ENCODE results near the gene AOPEP.

AOPEP gene

DNA sequence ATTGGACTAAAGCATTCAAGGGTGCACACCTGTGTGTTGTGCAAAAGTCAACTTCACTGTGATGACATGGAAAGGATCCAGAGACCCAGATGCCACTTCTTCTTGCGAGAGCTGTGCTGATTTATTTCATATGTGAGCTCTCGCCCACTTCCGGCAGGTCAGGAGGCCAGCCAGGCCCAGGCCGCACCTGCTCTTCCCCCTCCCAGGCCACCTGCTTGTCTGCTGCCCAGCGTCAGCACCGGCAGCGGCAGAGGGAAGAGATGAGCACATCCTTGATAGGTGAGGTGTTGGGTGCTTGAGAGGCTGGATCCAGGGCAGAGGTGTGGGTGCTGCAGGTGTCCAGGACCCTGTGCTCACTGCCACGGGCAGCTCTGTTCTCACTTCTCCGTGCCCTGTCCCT, 348.1 kb downstream of the AOPEP start:
- DNase-seq, result no peak

DNA sequence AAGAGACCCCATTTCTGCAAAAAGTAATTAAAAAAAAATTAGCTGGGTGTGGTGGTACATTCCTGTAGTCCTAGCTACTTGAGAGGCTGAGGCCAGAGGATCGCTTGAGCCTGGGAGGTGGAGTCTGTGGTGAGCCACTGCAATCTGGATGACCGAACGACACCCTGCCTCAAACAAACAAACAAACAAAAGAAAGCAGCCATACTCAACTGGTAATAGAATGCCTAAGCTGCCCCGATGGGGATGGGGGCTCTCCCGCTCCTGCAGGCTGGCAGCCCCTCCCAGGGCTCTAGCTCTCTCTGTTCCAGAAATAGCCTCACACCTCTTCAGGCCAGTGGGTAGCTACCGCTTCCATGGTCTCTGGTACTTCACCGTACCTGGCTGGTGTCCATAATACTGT, 349.2 kb downstream of the AOPEP start:
- DNase-seq, result no peak

DNA sequence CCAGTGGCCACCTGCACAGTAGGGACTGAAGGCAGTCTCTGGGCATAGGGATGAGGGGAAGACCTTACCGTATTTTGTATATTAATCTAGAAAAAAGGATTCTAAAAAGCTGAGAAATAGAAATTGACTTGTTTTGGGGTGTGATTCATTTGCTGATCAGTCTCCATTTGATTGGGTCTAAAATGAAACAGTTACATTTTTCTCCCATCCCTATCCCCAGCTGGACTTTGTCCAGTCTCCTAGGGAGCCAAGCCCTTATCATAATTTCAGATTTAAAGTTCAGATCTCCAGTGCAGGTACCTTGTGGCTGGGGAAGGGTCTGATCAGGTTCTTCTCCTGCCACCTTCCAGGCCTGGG, 350.2 kb downstream of the AOPEP start:
- DNase-seq, result no peak

DNA sequence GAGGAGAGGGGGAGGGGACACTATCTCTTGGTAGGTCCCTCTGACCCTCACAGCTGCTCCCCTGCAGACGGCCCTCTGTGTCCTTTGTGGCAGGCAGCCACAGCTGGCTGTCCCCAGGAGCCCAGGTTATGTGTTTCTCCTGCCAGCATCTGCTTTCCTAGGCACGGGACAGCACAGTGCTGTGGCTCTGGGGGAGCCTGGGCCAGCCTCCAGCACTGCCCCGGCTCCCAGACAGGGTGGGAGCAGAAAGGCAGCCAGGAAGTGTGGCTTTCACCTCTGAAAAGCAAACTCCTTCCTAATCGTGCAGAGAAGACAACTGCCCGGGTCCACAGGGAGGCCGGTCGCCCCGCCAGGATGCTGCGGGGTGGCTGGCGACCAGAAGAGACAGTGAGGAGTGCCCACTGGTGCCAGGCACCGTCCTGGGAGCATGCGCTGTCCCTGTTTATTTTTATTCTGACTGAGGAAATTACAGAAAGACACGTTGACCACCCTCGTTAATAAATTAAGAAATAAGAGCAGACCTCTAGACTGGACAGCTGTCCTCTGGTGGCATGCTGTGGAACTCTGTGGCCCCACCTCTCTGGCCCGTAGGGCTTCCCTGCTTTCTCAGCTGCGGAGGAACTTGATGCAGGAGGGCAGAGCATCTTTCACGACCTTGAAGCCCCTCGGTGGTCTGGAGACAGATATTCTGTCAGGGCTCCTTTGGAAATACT, 350.7 kb downstream of the AOPEP start:
- DNase-seq, result no peak

DNA sequence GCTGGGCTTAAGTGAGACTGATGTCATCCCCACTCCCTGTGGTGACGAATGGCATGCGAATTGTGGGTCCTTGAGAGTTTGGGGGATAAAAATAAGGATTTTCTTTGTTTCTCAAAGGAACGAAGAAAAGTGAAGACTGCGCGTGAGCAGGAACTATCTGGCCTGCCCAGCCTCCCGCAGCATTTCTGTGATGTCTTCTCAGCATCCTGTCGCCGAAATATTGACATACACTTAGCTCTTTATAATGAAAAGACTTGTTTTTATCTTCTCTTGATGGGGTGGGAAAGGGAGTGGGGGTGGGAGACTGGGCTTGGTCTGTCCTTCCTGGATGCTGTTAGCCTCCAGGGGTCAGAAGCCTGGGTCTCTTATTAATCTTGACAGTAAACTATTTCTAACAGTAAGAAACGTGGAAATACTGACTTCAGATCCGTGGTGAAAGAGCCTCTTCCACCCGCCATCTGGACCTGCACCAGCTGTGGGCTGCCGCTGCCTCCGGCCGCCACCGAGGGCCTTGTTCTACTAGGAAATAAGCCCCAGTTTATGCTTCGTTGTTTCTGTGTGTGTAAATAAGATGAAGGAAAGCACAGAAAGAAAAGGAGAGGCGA, 351.4 kb downstream of the AOPEP start:
- DNase-seq, result no peak

DNA sequence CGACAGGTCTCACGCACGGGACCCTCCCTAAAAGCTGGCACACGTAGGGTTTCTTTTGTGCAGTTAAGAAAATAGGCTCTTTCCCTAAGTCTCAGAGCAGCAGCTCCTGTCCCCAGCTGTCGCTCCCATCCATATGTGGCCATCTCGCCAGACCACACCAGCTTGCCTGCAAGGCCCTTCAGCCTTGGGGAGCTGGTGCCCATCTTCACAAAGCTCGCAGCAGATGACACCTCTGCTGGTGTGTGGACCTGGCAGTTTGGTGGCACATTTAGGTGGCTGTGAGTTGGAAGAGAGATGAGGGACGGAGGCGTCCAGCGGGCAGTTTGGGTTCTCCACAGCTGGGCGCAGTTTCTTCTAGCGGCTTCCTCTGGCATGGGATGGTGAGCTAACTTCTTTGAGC, 352.0 kb downstream of the AOPEP start:
- DNase-seq, result no peak

DNA sequence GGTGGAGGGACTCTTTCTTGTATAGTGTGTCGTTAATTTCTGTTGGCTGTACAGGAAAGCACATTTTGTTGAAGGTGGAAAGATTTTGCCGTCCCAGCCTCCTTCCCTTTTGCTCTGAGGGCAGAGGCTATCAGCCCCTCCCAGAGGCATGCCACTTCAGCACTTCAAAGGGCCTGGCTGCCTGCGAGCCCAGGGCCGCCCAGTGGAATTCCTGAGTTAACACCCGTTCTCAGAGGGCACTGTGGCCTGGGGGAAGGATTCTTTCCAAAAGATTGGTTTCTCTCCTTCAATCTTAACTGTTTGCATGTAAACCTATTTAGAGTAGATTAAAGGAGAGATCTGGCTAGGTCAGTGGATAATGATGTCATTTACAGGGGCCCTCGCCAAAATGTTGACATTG, 352.4 kb downstream of the AOPEP start:
- DNase-seq, result peak; percentile 41

DNA sequence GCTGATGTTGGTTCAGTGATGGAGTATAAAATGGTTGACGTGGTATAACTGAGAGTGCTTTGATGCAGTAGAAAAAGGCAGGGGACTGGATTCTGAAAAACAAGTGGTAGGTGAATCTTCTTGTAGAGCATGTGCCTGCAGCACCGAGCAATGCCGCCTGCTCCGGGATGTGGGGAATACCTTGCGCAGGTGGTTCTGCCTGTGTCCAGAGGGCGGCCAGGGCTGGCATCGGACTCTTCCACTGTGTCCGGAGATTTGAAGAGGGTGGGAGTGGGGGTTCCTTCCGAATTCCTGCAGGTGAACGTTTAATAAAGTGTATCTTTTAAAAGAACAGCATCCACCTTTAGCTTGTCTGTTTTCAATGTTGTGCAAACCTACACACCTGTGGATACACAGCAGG, 353.0 kb downstream of the AOPEP start:
- no peak for DNase-seq

DNA sequence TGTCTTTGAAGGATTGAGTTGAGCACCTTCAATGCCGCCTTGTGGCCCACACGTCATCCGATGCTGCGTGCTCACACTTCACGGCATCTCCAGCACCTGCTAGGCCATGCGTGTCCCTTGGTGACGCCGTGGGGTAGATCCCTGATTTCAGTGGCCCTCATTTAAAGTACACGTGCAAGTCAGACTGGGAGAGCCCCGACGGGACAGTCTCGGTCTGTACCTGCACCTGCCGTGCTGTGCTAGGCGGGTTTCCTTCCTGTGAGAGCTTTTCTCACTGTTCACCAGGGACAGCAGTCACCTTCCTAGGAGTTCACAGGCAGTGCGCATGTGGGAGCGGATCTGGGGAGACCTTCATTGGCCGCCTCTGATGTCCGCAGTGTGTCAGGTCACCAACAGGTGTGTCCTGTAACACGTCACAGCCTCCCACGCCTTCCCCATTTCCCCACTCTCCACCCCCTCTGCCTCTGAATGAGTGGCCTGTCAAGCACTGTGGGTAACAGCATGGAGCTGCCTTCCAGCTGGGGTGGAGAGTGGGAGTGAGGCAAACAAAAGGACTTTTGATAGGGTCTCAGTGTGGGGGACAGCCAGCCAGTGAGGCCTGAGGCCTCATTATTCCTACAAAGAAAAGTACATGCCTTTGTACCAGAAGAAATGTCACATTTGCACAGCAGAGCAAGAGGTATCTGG, 354.6 kb downstream of the AOPEP start:
- DNase-seq, result no peak

DNA sequence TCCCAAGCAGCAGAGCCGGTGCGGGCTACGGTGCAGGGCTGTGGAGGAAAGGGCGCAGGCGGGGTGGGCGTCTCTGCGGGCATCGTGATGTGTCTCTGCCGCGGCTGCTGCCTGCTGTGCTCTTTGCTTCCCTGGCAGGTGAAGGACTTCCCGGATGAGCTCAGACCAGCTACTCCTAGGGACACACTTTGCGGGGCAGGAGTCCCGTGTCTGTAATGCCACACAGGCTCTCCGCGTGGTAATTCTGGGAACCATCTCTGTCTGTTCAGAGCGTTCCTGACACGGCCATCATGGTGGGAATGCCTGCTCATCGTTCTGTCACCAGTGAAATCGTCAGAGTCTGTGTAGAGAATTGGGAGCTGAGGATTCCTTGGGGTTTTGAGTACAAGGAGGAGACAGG, 355.5 kb downstream of the AOPEP start:
- DNase-seq, result no peak

DNA sequence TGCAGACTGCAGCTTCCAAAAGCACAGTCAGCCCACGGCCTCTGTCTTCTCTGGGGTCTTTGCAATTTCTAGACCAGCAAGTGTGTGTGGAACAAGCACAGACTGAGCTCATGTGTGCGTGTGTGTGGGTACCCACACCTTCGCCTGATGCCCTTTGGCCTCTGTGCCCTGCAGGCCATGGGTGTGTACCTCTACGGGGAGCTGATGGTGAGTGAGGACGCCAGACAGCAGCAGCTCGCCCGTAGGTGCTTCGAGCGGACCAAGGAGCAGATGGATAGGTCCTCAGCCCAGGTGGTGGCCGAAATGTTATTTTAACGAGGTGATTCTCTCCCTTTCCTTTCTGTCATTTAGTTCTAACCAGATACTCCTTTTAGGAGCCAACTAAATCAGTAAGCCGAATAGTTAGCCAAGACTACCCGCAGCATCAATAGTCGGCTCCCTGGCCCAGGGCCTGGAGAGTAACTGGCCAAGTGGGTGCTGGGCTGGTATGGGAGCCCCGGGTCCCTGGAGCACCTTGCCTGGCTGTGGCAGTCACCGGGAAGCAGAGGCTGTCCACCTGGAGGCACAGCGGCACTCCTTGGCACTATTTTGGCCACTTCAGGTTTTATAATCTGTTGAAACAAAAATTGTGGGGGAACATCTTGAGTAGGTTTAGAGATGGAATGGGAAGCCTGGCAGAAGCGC, 356.0 kb downstream of the AOPEP start:
- no peak for DNase-seq

DNA sequence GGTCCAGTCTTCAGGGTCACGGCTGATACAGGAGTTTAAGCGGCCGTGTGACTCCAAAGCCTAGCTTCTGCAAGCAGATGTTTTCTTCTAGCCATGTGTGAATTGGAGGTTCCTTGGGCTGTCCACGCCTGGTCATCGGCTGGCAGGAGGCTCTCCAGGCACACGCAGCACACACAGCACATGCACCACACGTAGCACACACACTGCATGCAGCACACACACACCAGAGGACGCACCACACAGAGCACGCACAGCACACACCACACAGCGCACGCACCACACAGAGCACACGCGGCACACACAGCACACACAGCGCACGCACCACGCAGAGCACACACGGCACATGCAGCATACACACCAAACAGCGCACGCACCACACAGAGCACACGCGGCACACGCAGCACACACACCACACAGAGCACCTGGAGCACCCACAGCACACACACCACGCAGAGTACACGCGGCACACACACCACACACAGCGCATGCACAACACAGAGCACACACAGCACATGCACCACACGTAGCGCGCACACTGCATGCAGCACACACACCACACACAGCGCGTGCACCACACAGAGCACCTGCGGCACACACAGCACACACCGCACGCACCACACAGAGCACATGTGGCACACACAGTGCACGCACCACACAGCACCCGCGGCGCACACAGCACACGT, 356.7 kb downstream of the AOPEP start:
- no peak for DNase-seq

DNA sequence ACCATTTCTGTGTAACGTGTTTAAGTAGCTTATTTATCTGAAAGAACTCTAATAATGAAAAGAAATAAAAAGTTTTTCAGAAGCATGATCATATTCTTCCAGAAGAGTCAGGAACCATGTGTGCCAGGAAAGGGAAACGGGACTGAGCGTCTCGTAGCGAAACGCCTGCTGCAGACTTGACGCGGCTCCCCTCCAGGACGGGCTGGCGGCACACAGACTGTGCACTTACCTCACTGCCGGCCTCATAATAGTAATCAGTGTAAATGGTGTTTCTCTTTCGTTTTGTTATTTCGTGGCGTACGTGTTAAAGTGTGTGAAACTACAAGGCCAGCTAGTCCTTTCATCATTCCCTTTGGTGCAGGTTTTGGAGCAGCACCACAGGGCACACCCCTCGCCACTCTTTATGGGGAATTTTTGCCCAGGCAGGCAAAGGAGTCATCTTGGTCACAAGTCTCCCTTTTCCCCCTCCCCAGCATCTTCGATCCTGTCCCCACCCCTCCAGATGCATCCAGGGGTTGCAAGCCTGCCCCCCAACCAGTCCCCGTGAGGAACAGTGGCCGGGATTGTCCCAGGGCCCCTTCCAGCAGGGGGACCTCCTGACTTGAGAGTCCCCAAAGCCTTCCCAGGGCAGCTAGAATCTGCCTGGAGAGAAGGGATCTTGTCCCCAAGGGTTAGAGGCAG, 357.9 kb downstream of the AOPEP start:
- no peak for DNase-seq

DNA sequence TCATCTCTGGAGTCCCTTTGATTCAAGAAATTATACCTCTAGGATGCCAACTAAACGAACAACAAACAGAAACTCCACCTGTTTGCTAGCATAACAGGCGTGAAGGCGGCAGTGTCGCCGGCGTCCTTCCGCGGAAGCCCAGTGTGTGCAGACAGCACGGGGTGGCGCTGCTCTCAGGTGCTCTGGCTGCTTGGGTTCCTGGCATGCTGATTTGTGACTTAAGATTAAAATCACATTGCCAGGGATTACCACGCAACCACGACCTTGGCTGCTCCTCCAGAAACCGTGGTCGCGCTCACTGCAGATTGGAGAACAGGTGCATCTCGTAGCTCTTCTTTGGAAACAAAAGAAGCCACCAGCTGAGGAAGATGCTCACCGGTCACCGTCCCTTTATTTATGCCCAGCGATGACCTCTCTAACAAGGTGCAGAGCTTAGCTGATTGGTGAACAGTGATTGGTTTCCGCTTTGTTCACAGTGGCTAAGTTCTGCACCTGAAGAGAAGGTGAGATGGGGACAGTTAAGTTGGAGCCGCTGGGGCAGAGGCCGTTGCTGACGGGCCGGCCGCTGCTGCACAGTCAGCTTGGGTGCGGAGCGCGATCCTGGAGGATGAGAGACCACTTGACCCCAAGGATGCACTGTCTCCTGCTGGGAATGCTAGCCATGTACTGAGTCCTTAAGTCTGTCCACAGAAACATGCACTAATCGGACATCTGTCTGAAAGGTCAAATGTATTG, 358.7 kb downstream of the AOPEP start:
- DNase-seq, result no peak

DNA sequence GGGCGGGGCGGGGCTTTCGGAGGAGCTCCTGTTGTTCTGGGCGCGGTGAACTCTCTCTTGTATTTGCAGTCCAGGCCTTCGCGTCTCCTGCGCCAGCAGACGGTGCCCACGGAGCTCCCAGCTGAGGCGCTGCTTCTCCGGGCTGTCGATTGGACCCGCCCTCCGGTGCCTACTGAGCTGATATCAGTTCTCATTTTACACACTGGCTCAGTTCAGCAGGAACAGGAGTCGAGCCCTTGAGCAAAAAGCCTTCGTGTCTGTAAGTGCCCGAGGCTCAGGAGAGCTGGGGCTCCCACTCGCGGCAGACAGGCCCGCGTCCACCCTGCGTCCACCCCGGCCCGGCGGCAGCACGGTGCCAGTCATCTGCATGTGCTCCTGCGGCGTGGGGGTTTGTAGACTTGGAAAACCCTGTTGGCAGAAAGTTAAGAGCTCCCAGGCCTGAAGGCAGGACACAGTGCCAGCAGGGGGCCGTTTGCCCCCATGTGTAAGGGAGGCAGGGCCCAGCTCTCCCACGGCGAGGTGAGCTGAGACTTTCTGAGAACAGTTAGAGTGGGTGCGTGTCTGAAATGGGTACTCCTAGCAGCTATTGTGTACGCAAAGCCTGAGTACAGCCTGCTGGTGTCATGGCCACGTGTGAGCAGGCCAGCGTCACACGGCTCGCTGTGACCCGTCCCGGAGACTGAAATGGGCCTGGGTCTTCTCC, 359.5 kb downstream of the AOPEP start:
- DNase-seq, result no peak

DNA sequence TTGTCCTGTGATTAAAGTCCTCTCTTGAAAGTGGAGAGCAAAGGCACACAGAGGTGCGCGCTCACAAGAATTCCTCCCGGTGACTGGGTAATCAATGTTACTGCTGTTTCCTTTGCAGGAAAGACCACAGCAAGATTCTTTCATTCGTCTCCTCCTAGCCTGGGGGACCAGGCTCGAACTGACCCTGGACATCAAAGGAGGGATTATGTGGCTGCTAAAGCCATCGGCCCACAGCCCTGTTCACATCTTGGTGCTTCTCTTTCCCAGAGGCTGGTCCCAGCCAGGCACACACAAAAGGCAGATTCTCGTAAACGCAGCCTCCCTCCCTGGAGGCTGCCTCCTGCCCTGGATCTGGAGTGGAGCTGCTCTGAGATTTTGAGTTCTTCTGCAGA, 360.1 kb downstream of the AOPEP start:
- DNase-seq, result no peak

DNA sequence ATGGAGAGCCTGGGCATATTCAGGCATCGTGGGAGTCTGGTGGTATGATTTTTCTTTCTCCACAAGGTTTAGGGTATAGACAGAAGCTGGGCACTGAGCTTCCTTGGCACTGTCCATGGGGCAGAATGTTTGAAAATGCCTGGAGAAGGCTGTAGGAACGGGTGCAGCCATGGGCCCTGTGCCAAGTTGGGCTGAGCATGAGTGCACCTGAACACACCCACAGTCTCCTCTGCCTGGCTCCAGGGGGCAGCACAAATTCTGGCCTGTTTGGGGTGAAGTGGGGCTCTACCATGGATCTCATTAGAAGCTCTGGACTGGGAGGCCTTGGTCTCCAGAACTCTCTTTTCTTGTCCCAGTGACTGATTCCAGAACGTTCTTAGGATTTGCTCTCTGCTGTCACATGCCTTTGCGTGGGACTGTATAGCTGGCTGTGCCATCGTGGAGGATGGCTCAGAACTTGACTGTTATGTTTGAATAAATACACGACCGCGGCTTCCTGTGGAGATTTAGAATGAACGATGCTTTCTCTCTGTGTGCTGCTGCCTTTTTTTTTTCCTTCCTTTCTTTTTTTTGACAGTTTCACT, 361.3 kb downstream of the AOPEP start:
- DNase-seq, result peak; percentile 20

DNA sequence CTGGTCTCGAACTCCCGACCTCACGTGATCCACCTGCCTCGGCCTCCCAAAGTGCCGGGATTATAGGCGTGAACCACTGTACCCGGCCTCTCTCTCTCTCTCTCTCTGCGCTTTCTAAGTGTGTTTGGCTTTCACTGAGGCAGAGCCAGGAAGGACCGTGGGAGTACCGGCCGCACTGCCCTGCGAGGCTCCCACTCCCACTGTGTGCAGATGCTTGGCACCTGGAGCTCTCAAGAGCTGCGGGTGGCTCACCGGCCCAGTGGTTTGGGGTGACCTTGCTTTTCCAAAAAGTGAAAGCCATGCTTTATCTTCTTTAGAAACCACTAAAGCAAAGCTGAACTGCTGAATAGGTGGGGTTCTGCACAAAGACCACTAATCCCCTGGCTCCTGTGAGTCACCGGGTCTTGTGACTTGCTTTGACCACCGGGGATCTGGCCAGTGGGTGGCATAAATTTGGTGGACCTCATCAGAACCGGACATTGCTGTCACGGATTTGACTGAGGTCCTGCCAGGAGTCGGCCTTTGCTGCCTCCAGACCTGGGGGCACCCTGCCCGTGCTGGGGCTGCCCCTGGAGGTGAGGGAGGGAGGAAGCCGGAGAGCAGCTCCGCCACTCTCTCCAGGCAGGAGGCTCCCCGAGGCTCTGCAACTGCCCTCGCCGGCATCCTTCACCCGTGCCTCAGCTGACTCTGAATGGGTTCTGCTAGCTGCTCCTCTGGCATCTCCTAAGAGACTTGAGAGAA, 362.1 kb downstream of the AOPEP start:
- no peak for DNase-seq

DNA sequence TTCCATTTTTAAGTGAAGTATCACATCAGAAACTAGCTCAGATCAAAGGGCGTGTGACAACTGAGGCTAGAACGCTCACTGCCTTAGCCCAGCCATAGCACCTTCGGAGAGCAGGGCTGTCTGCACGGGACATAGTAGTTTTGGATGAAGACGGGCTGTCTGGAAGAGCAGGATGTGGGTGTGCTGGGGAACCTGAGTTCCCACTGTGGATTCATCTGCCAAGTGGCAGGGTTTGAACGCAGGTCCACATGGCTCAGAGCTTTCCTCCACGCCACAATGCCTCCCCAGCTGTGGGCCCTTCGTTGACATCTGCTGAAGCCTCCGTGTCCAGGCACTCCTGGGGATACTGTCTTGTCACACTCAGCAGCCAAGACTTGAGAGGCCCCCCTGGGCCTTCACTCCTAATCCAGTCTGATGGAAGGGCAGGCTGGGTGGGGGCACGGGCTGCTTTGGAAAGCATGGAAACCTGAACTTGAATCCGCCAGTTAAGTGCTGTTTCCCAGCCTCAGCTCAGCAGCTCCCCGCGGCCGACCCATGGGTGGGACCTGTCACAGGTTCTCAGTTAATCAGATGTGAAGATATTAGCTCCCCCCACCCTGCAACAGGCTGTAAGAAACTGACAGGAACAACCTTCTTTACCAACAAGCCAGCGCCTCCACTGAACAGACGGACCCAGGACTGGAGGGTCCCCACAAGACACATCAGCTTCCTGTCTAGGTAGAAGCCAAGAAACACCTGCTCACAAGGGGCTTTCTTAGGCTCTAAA, 362.9 kb downstream of the AOPEP start:
- DNase-seq, result no peak

All from NCI-H226 (cell line).